ENCODE measurements around the gene TAMALIN.

TAMALIN gene

DNA sequence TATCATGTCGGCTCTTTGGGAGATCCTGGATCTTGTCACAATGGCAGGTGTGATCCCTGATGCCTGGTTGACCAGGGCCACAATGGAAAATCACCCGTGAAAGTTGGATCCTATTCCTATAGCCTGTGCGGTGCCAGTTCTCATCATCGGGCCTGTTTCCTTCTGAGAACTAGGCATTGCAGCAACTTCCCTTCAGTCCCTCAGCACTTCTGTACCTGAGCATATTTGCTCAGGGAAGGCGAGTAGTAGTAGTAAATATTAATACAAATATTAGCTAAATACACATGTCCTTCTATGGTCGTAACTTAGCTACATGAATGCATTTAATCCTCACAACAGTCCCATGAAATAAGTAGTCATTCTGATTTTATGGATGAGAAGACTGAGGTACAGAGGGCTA, 22.1 kb upstream of the TAMALIN start:
- DNase-seq (ENCODE audit: low read depth): no peak

DNA sequence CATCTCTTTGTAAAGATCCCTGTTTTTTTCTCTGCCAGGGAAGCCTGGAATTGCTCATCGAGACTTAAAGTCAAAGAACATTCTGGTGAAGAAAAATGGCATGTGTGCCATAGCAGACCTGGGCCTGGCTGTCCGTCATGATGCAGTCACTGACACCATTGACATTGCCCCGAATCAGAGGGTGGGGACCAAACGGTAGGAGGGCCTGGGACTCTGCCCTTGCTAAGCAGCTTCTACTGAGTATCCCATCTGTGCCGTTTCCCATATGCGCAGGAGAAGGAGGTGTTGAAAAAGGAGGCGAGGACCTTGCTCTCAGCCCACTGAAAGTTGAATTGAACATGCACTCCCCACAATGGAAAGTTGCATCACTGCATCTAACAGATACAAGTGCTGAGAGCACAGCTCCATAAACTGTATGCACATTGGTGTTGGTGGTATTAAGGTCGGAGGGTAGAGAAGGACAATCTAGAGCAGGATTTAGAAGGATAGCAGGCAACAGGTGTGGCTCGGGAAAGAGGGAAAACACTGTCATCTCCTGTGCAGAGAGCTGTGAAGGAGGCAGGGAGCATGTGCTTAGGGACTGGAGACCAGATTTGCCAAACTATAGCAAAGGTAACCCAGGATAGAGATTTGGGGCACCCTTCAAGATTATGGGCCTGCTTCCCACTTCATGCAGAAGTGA, 21.5 kb upstream of the TAMALIN start:
- DNase-seq (ENCODE audit: low read depth): no peak

- DNase-seq (ENCODE audit: low read depth): no peak
Observed at GRCh38 chr12:51986834-51987233, 19.9 kb upstream of the TAMALIN start.

GRCh38 chr12:51992246-51992645, 14.5 kb upstream of the TAMALIN start:
- no peak for DNase-seq (ENCODE audit: low read depth)

- no peak for DNase-seq (ENCODE audit: low read depth)
Observed at GRCh38 chr12:51994539-51994820, 12.3 kb upstream of the TAMALIN start.

GRCh38 chr12:51994959-51995358, 11.8 kb upstream of the TAMALIN start:
- DNase-seq (ENCODE audit: low read depth): no peak

GRCh38 chr12:51997136-51997535, 9.6 kb upstream of the TAMALIN start:
- DNase-seq (ENCODE audit: low read depth): no peak

- no peak for DNase-seq (ENCODE audit: low read depth)
Observed at GRCh38 chr12:52003016-52003550, 3.7 kb upstream of the TAMALIN start.

DNA sequence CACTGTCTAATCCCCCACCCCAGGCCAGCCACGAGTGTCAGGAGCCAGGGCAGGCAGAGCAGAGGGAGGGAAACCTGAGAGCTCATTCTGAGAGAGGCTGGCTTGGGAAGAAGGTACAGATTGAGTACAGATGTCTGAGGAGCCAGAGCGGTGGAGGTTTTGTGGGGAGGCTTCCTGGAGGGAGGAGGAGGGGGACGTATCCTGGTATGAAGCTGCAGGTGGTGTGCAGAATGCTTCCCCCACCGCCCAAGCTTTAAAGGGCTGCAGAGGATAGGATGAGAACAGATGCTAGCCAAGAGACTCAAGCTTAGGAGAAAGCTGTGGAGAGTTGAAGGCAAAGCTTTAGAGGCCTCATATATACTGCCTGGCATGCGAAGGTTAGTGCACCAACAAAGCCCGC, 3.2 kb upstream of the TAMALIN start:
- no peak for DNase-seq (ENCODE audit: low read depth)

DNA sequence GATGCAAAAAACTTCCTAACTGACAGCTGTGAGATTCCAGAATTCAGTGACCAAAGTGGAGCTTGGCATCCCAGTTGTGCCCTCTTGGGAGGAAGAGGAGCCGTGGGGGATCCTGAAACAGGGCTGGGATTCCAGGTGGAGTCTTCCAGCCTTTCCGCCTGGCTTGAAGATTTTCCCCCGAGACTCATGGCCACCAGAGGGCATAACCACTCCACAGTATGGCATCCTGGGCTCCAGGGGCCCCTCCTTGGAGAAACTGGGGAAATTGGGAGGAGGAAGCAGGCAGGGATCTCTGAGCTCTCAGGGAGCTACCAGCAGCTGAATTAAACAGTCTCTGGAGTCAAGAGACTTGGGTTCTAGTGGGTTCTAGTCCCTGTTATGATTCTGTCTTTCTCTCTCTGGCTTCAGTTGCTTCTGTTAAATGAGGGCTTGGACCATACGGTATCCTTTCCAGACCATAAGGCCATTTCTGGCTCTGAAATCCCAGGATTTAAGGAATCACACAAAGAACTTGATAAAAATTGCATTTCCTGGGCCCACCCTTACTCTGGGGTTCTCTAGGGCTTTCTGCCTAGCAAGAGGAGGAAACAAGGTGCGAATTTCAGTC, 2.6 kb upstream of the TAMALIN start:
- DNase-seq (ENCODE audit: low read depth): no peak

DNA sequence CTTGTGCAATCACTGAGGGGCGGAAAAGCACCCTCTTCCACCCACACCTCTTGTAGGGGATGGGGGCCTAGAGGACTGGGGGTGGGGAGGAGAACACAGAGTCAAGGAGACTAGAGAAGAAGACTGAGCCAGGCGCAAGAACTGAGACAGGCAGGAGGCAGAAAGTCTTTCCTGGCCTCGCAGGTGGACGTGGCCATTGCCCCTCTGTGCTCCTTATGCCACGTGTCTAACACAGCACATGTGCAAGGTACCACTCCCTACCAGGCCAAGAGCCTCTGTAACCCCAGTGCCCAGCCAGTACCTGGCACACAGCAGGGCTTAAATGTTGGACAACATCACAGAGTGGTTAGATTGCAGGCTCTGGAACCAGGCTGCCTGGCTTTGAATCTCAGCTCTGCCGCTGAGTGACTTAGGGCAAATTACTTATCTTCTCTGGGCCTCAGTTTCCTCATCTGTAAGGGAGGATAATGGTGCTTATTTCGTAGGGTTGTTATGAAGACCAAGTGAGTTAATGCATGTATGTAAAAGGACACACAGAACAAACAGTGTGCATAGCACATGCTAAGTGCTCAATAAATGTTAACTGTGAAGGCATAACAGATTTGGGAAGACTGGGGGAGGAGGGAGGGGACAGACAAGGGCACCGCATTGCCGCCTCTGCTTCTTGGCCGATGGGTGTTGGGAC, 1.4 kb upstream of the TAMALIN start:
- DNase-seq (ENCODE audit: low read depth): no peak

GRCh38 chr12:52005903-52006703, 643 bp upstream of the TAMALIN start:
- DNase-seq (ENCODE audit: low read depth): no peak

- DNase-seq (ENCODE audit: low read depth): no peak
Observed at GRCh38 chr12:52007158-52007921, 594 bp downstream of the TAMALIN start.

- DNase-seq (ENCODE audit: low read depth): no peak
Observed at GRCh38 chr12:52007982-52008510, 1.3 kb downstream of the TAMALIN start.

DNA sequence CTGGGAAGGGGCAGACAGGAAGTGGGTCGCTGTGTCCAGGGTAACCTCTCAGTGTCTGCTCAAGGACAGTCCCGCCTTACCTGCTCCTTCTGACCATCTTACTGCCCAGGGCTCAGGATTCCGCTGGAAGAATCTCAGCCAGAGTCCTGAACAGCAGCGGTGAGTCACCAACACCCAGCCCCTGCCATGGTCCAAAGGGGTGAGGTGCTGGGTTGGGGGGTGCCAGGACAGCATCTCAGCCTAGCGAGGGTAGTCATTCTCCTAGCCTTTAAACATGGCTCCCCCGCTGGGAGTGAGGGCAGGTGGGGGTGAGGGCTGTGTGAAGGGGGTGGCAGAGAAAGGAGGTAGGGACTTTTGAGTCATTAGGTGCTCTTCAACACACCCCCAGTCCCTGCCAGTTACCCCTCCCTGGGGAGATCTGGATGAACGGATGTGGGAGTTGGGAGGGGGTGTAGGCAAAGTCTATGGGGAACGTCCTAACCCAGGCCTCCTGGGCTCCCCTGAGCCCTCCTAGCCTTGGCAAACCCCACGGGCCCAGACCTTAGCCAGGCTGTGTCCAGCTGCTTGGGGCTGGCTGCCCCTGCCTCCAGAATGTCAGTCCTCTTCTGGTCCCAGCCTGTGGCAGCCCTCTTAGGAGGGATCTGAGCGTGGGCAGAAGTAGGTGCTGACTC, 2.5 kb downstream of the TAMALIN start:
- DNase-seq (ENCODE audit: low read depth): no peak

DNA sequence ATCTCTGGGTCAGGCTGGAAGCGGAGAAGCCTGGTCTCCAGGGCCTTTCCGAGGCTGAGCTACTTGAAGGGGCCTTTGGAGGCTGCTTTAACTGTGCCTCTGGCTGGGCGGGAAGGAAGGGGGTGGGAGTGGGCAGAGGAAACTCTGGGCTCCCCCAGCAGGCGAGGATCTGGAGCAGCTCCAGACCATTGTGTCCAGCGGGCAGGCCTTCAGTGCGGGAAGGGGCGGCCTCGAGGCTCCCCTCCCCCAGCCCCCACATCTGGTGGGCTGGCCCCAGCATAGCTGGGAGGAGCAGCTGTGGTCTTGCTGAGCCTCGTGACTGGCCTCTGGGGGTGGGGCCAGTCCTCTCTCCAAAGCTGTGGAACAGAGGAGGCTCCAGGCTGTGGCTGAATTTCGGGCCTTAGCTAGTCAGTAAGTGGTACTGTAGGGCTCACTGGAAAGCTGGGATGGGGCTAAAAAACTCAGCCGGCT, 3.4 kb downstream of the TAMALIN start:
- no peak for DNase-seq (ENCODE audit: low read depth)

DNA sequence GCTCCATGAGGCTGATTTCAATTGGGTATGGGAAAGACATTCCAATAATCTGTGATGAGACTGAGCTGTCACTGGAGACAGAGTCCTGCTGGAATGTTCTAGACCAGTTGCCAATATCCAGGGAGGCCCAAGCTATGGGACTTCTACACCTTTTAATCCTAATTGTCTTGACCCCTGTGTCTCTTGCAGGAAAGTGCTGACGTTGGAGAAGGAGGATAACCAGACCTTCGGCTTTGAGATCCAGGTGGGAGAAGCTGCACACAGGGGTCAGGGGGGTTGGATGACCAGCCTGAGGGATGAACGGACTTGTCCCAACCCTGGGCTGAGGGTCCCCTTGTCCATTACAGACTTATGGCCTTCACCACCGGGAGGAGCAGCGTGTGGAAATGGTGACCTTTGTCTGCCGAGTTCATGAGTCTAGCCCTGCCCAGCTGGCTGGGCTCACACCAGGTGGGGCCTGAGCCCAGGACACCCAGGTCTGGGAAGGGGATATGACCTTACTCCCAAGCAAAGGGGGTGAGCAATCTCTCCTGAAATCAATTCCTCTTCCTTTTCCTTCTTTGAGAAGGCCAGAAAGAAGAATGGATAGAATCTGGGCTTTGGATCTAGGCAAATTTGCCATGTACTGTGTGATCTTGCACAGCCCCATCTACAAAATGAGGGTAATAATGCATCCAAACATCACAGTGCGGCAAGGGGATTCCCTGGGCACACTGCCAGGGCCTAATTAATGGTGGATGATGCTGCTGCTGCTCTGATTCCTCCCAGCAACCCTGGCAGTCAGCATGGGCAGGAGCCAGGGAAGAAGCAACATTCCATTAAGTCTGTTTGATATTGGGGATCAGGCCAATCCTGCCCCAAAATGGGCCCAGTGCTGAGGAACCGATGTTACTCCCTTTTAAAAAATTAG, 4.2 kb downstream of the TAMALIN start:
- DNase-seq (ENCODE audit: low read depth): no peak

GRCh38 chr12:52011602-52012214, 5.0 kb downstream of the TAMALIN start:
- DNase-seq (ENCODE audit: low read depth): no peak

GRCh38 chr12:52013626-52014310, 7.0 kb downstream of the TAMALIN start:
- no peak for DNase-seq (ENCODE audit: low read depth)
